ENCODE results near the gene S100PBP. TPM values are rescaled to one million over a fixed set of nuclear protein-coding genes. Genes with fewer than 3 reads are reported as not detected.
A peak's percentile ranks its signal among the peaks of the same experiment; 100 is the strongest.

Gene S100PBP
- polyA plus RNA-seq, 1 of the 3 experiments (the other 2 are of a cell fraction): 13.2 TPM

DNA sequence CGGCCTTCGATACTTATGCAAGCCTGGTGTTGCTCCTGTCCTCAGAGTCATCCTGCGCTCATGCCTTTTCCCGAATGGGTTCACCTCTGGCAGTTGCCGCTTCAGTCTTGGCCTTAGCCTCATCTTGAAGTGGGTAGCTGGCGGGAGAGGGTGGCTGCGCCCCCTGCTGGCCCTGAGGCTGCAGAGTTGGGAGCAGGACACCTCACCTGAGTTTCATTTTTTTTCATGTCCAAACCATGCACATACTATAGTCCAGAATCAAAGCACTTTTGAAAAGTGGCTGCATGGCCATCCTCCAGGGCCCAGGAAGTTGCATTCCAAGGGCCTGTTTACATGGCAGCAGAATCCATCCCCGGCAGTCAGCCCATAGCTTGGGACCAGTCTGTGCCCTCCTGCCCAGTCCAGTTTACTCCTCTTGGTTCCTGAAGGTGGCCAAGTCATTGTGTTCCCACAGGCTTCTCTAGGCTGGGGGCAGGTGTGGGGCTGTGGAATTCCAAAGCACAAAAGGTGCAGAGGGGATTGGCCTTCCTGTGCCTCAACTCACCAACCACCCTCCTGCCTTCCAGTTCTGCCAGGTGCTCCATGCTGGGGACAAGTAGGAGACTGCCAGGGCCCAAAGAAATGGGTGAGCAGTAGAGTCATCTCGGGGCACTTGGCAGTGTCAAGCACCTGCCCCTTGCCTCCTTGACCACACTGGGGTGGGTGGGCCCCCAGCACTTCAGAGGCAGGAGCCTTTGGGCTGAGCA lies 44.3 kb upstream of the S100PBP start (continued):
- TF ChIP-seq, protein P1, sequence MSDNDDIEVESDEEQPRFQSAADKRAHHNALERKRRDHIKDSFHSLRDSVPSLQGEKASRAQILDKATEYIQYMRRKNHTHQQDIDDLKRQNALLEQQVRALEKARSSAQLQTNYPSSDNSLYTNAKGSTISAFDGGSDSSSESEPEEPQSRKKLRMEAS (IDR thresholded peaks at IDR 0.05; ENCODE audit: low read depth): no peak
- TF ChIP-seq RCOR1 (IDR thresholded peaks at IDR 0.05; ENCODE audit: low read length): no peak
- TF ChIP-seq, protein P2, sequence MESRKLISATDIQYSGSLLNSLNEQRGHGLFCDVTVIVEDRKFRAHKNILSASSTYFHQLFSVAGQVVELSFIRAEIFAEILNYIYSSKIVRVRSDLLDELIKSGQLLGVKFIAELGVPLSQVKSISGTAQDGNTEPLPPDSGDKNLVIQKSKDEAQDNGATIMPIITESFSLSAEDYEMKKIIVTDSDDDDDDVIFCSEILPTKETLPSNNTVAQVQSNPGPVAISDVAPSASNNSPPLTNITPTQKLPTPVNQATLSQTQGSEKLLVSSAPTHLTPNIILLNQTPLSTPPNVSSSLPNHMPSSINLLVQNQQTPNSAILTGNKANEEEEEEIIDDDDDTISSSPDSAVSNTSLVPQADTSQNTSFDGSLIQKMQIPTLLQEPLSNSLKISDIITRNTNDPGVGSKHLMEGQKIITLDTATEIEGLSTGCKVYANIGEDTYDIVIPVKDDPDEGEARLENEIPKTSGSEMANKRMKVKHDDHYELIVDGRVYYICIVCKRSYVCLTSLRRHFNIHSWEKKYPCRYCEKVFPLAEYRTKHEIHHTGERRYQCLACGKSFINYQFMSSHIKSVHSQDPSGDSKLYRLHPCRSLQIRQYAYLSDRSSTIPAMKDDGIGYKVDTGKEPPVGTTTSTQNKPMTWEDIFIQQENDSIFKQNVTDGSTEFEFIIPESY (IDR thresholded peaks at IDR 0.05; ENCODE audit: borderline replicate concordance, low read depth): no peak
- no peak for TF ChIP-seq NRF1 (IDR thresholded peaks at IDR 0.05; ENCODE audit: low read depth, low read length)
- TF ChIP-seq CHD2 (IDR thresholded peaks at IDR 0.05; ENCODE audit: low read length, partially characterized antibody): peak; percentile 21
- TF ChIP-seq RXRA (IDR thresholded peaks at IDR 0.05; ENCODE audit: borderline replicate concordance, low read depth): no peak
- TF ChIP-seq, protein P3, sequence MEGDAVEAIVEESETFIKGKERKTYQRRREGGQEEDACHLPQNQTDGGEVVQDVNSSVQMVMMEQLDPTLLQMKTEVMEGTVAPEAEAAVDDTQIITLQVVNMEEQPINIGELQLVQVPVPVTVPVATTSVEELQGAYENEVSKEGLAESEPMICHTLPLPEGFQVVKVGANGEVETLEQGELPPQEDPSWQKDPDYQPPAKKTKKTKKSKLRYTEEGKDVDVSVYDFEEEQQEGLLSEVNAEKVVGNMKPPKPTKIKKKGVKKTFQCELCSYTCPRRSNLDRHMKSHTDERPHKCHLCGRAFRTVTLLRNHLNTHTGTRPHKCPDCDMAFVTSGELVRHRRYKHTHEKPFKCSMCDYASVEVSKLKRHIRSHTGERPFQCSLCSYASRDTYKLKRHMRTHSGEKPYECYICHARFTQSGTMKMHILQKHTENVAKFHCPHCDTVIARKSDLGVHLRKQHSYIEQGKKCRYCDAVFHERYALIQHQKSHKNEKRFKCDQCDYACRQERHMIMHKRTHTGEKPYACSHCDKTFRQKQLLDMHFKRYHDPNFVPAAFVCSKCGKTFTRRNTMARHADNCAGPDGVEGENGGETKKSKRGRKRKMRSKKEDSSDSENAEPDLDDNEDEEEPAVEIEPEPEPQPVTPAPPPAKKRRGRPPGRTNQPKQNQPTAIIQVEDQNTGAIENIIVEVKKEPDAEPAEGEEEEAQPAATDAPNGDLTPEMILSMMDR (IDR thresholded peaks at IDR 0.05): peak; percentile 94
- peak; percentile 91 for TF ChIP-seq SMC3 (IDR thresholded peaks at IDR 0.05; ENCODE audit: low read depth, low read length)
- no peak for TF ChIP-seq EP300 (IDR thresholded peaks at IDR 0.05; ENCODE audit: borderline replicate concordance in 1 of 2, low read depth in 1 of 2, low read length in 1 of 2)
- no peak for TF ChIP-seq ELF1 (IDR thresholded peaks at IDR 0.05)
- no peak for TF ChIP-seq TEAD4 (IDR thresholded peaks at IDR 0.05; ENCODE audit: borderline replicate concordance, insufficient read depth)
- TF ChIP-seq MXI1 (IDR thresholded peaks at IDR 0.05; ENCODE audit: low read depth, low read length): peak; percentile 26; the same call in 1 of the 2 replicates
- no peak for TF ChIP-seq FOXJ3 (CRISPR knock-in tag; IDR thresholded peaks at IDR 0.05)
- TF ChIP-seq, protein P4, sequence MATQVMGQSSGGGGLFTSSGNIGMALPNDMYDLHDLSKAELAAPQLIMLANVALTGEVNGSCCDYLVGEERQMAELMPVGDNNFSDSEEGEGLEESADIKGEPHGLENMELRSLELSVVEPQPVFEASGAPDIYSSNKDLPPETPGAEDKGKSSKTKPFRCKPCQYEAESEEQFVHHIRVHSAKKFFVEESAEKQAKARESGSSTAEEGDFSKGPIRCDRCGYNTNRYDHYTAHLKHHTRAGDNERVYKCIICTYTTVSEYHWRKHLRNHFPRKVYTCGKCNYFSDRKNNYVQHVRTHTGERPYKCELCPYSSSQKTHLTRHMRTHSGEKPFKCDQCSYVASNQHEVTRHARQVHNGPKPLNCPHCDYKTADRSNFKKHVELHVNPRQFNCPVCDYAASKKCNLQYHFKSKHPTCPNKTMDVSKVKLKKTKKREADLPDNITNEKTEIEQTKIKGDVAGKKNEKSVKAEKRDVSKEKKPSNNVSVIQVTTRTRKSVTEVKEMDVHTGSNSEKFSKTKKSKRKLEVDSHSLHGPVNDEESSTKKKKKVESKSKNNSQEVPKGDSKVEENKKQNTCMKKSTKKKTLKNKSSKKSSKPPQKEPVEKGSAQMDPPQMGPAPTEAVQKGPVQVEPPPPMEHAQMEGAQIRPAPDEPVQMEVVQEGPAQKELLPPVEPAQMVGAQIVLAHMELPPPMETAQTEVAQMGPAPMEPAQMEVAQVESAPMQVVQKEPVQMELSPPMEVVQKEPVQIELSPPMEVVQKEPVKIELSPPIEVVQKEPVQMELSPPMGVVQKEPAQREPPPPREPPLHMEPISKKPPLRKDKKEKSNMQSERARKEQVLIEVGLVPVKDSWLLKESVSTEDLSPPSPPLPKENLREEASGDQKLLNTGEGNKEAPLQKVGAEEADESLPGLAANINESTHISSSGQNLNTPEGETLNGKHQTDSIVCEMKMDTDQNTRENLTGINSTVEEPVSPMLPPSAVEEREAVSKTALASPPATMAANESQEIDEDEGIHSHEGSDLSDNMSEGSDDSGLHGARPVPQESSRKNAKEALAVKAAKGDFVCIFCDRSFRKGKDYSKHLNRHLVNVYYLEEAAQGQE (IDR thresholded peaks at IDR 0.05; ENCODE audit: low read depth, low read length): no peak
- peak; percentile 32; the same call in 1 of the 2 replicates for TF ChIP-seq POLR2AphosphoS5 (IDR thresholded peaks at IDR 0.05; ENCODE audit: low read depth, low read length)
- TF ChIP-seq YY1 (IDR thresholded peaks at IDR 0.05; ENCODE audit: low read depth): no peak
- TF ChIP-seq, protein P5, sequence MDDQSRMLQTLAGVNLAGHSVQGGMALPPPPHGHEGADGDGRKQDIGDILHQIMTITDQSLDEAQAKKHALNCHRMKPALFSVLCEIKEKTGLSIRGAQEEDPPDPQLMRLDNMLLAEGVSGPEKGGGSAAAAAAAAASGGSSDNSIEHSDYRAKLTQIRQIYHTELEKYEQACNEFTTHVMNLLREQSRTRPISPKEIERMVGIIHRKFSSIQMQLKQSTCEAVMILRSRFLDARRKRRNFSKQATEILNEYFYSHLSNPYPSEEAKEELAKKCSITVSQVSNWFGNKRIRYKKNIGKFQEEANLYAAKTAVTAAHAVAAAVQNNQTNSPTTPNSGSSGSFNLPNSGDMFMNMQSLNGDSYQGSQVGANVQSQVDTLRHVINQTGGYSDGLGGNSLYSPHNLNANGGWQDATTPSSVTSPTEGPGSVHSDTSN (IDR thresholded peaks at IDR 0.05): no peak
- TF ChIP-seq, protein P6, sequence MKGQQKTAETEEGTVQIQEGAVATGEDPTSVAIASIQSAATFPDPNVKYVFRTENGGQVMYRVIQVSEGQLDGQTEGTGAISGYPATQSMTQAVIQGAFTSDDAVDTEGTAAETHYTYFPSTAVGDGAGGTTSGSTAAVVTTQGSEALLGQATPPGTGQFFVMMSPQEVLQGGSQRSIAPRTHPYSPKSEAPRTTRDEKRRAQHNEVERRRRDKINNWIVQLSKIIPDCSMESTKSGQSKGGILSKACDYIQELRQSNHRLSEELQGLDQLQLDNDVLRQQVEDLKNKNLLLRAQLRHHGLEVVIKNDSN (IDR thresholded peaks at IDR 0.05; ENCODE audit: borderline replicate concordance, low read depth): no peak
- TF ChIP-seq FOSL2 (IDR thresholded peaks at IDR 0.05; ENCODE audit: borderline replicate concordance, low read depth): no peak

All from SK-N-SH (cell line).